Cardiac fibroblast (primary cell): Measurements from ENCODE around the gene CPLANE2.
A peak's percentile ranks its signal among the peaks of the same experiment; 100 is the strongest.

Experiments
- DNase-seq, 2 donors: peaks; one replicate each; pipeline versions ENCODE4 v3.0.0 to v3.0.0-alpha.2; 2010; ENCODE audit warnings: low read depth in 2 of 2
- H3K4me3 ChIP-seq, 2 donors: replicated peaks in 1 of 2; 1 replicate in 1 of 2; 2 replicates in 1 of 2; pipeline ENCODE4 v1.5.1; 2011; ENCODE audit warnings: low read depth in 2 of 2, low read length in 2 of 2, mild to moderate bottlenecking in 2 of 2, moderate library complexity in 1 of 2
- TF ChIP-seq, protein P1 (sequence below): IDR thresholded peaks from one replicate; pipeline ENCODE4 v1.5.1; 2011; ENCODE audit warnings: low read depth, mild to moderate bottlenecking, low read length, inconsistent platforms

The CPLANE2 gene

DNA sequence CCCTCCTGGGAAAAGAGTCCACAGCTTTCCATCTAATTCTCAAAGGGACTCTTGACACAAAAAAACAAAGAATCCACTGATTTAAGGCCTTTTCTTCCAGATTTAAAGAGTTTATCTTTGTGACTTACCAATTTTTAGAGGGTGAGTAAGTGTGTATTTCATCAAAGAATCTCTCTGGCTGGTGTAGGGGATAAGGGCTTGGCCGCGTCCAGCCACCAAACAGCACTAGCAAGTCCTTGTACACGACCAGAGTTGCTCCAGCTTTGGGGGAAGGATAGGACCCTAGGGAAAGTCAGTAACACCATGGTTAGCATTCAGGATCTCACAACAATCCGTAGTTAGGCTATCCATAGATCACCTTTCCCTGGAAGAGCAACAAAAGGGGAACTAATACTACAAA is 19.5 kb upstream of the CPLANE2 start:
- TF ChIP-seq, protein P1, sequence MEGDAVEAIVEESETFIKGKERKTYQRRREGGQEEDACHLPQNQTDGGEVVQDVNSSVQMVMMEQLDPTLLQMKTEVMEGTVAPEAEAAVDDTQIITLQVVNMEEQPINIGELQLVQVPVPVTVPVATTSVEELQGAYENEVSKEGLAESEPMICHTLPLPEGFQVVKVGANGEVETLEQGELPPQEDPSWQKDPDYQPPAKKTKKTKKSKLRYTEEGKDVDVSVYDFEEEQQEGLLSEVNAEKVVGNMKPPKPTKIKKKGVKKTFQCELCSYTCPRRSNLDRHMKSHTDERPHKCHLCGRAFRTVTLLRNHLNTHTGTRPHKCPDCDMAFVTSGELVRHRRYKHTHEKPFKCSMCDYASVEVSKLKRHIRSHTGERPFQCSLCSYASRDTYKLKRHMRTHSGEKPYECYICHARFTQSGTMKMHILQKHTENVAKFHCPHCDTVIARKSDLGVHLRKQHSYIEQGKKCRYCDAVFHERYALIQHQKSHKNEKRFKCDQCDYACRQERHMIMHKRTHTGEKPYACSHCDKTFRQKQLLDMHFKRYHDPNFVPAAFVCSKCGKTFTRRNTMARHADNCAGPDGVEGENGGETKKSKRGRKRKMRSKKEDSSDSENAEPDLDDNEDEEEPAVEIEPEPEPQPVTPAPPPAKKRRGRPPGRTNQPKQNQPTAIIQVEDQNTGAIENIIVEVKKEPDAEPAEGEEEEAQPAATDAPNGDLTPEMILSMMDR = no peak
- no peak overlapping the region for H3K4me3 ChIP-seq
- DNase-seq = no peak

DNA sequence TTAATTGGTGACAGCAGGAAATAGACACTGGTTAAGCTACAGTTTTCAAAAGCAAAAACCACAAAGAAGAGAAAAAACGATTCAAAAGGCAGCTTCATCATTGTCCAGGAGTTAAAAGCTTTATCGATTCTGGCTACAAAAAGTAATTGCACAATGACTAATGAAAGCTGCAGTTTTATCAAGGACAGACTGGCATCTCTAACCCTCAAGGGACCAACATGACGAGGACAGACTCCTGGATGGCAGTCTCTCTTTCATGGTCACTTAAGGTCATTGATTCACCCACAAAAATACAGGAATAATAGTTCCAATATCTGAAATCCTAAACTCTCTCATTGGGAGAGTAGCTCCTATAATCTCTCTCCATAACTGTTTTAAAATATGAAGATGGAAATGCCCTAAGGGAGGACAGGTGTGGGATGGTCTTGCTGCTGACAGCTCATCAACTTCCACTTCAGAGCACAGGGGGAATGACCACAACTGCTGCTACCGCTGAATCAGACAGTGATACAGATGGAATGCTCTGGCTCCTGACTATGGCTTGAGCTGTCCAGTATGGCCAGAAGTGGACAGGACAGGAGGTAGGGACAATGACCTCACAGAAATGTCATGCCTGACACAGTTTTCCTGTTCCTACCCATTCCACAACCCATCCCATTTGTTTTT is 17.4 kb upstream of the CPLANE2 start:
- TF ChIP-seq, protein P1 = no peak
- DNase-seq = peak in 1 of 2 donors; percentile 38
- no peak overlapping the region for H3K4me3 ChIP-seq

DNA sequence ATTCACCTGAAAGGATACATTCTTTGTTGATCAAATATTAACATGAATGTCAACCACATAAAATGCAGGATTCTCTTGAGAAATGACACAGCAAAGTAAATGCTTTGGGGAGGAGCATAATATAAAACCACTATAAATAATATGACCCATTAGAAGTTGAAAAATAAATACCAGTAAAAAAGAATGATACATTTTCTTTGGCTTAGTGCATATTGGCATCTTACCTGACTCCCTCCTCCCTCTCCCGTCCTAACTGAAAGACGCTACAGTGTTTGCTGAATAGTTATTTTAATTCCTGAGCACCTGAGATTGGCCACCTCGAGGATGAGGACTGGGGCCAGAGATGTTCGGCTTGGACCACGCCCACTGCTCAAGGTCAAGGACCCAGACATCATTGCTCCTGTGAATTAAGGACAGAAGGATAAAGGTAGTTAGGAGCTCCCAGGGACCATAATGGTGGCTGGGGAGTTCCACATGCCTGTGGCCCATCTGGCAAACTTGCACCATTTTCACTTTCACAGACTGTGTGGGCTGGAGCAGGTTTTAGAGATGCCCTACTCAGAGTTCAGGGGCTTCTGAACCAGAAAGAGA is 16.4 kb upstream of the CPLANE2 start:
- TF ChIP-seq, protein P1 = no peak
- no peak for DNase-seq
- no peak overlapping the region for H3K4me3 ChIP-seq

- TF ChIP-seq, protein P1 = no peak
- H3K4me3 ChIP-seq = no peak overlapping the region
- no peak for DNase-seq
Measured at GRCh38 chr1:16252912-16253311, 15.9 kb upstream of the CPLANE2 start.

- DNase-seq = no peak
- TF ChIP-seq, protein P1 = no peak
- H3K4me3 ChIP-seq = no peak overlapping the region
Measured at GRCh38 chr1:16251381-16251780, 14.4 kb upstream of the CPLANE2 start.

DNA sequence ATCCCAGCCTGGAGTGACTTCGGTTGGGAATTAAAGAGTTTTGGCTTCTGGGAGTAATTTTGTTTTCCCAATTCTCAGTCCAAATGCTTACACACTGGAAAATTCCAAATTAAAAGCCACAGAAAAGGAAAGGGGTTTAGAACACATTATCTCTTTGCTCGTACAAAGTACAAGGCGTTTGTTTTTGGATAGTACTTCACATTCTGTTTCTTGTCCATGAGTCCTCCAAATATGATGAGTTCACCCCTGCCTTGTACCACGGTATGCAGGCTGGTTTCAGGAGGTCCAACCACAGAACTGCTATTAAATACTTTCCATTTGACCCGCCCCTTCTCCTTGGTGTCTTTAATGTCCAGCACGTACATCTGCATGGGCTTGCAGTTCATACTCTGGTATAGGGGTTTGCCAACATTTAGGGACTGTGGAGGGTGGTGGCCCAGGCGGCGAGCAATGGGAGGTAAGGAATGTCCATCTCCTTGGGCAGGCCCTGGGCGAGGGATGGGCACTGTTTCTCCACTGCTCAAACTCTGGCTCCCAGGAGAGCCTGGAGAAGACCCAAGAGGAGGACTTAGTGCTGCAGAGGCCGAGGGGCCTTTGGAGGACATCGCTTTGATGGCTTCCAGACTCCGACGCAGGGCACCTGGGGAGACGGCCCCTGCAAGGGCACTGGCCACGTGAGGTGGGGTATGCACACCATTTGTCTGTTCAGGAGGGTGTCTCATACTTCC is 13.7 kb upstream of the CPLANE2 start:
- TF ChIP-seq, protein P1 = no peak
- H3K4me3 ChIP-seq = no peak overlapping the region
- peak; percentile 49 to 58 for DNase-seq
